HepG2 (cell line): ENCODE results near the gene SDC3. TPM values are rescaled to one million over a fixed set of nuclear protein-coding genes. Genes with fewer than 3 reads are reported as not detected.

ENCODE experiments used
- ATAC-seq: fragments of 200-7000 bp; cut with Tn5 transposase; 3 replicates; pipeline ENCODE4 v1.9.1; 2020; ENCODE audit warnings: mild to moderate bottlenecking, moderate library complexity
- BruUV-seq: library from RNA; stranded (reverse); fragments of 400-500 nt; replicated peaks from 2 replicates; lab custom pipeline; 2021; lab: Mats Ljungman, UMichigan
- CTCF ChIA-PET: fragments of 300-600 bp; formaldehyde crosslinking; extraction: SDS; loops from one replicate; lab custom pipeline; 2021; ENCODE audit warnings: low total read pairs, inconsistent platforms, low intra/inter-chr PET ratio; lab: Yijun Ruan, JAX
- POLR2A ChIA-PET: fragments of 350-600 bp; sonication (Branson Sonifier 250); formaldehyde crosslinking; loops from one replicate; lab custom pipeline; 2020; ENCODE audit warnings: antibody characterized with exemption, inconsistent platforms; lab: Yijun Ruan, JAX
- DNase-seq: peaks from one replicate; pipeline ENCODE4 v3.0.0-alpha.2; 2015; ENCODE audit warnings: low spot score
- FAIRE-seq: peaks from 3 replicates; lab custom pipeline; 2011; peaks lifted over from hg19 to GRCh38; lab: Jason Lieb, UNC
- H2AFZ ChIP-seq: one replicate; pipeline ENCODE4 v1.6.1; 2011; ENCODE audit warnings: low read length, inconsistent platforms
- H3K27ac ChIP-seq: fragments of 300-600 bp; 3 replicates; pipeline ENCODE4 v1.8.0; 2011; ENCODE audit warnings: mixed run types, mild to moderate bottlenecking, mixed read lengths, low read length, inconsistent platforms; ENCODE audit not compliant: insufficient read depth; ENCODE audit errors: extremely low read length
- H3K27me3 ChIP-seq, 2 experiments: fragments of 200-600 bp in 1 of 2; 2 replicates in 1 of 2; 3 replicates in 1 of 2; pipeline versions ENCODE4 v1.6.0 to v1.8.0; 2011; ENCODE audit warnings: low read length in 2 of 2, mild to moderate bottlenecking in 2 of 2, moderate library complexity in 2 of 2, inconsistent platforms in 1 of 2; ENCODE audit not compliant: insufficient read depth in 2 of 2, control insufficient read depth in 1 of 2
- H3K36me3 ChIP-seq, 2 experiments: fragments of 200-600 bp in 1 of 2; replicated peaks in 1 of 2; 2 replicates in 1 of 2; 3 replicates in 1 of 2; pipeline versions ENCODE4 v1.5.1 to v1.8.0; 2011; ENCODE audit warnings: low read length in 2 of 2, inconsistent platforms in 1 of 2; ENCODE audit not compliant: insufficient read depth in 2 of 2, control insufficient read depth in 1 of 2
- H3K4me1 ChIP-seq: 2 replicates; pipeline ENCODE4 v1.5.1; 2012; ENCODE audit warnings: low read length, inconsistent platforms; ENCODE audit not compliant: insufficient read depth
- H3K4me2 ChIP-seq: 2 replicates; pipeline ENCODE4 v1.6.0; 2011; ENCODE audit warnings: low read depth, low read length, inconsistent platforms
- H3K4me3 ChIP-seq, 3 experiments: fragments of 200-600 bp in 1 of 3; sonication (generic), shearing (Covaris generic) in 1 of 3; replicated peaks in 1 of 3; 2 replicates each; pipeline ENCODE4 v1.5.1; 2011 to 2016; ENCODE audit warnings: low read length in 3 of 3, inconsistent platforms in 2 of 3, low read depth in 2 of 3, mild to moderate bottlenecking in 2 of 3, control low read depth in 1 of 3, mixed read lengths in 1 of 3; ENCODE audit not compliant: insufficient read depth in 1 of 3
- H3K79me2 ChIP-seq: one replicate; pipeline ENCODE4 v1.6.1; 2011; ENCODE audit warnings: low read length, inconsistent platforms; ENCODE audit not compliant: insufficient read depth
- H3K9ac ChIP-seq: 2 replicates; pipeline ENCODE4 v1.6.0; 2011; ENCODE audit warnings: mild to moderate bottlenecking, low read depth, low read length, inconsistent platforms; ENCODE audit not compliant: insufficient read depth
- H3K9me3 ChIP-seq: 2 replicates; pipeline ENCODE4 v1.5.1; 2012; ENCODE audit warnings: mild to moderate bottlenecking, low read length
- H4K20me1 ChIP-seq: 2 replicates; pipeline ENCODE4 v1.6.0; 2011; ENCODE audit warnings: inconsistent platforms, mild to moderate bottlenecking, low read length, moderate library complexity; ENCODE audit not compliant: insufficient read depth
- ADNP ChIP-seq: sonication (generic); formaldehyde crosslinking; IDR thresholded peaks from 2 replicates; pipeline ENCODE4 v1.4.0; 2020; ENCODE audit warnings: missing genetic modification reagents
- ARHGAP35 ChIP-seq: sonication (generic); formaldehyde crosslinking; IDR thresholded peaks from 2 replicates; pipeline ENCODE4 v1.9.0; 2022; ENCODE audit warnings: mild to moderate bottlenecking, inconsistent platforms, moderate library complexity, missing genetic modification reagents, borderline replicate concordance
- GLMP ChIP-seq: sonication (generic); formaldehyde crosslinking; IDR thresholded peaks from 2 replicates; pipeline ENCODE4 v1.9.0; 2021; ENCODE audit warnings: missing genetic modification reagents, mild to moderate bottlenecking, borderline replicate concordance
- HNRNPUL1 ChIP-seq: fragments of 200-400 bp; formaldehyde crosslinking; IDR thresholded peaks from 2 replicates; pipeline ENCODE4 v1.6.1; 2017; ENCODE audit warnings: low read depth, mild to moderate bottlenecking, low read length, moderate library complexity
- RELA ChIP-seq: sonication (generic); formaldehyde crosslinking; IDR thresholded peaks from 2 replicates; pipeline ENCODE4 v1.4.0; 2020; ENCODE audit warnings: missing genetic modification reagents
- SATB2 ChIP-seq: sonication (generic); formaldehyde crosslinking; IDR thresholded peaks from 2 replicates; pipeline ENCODE4 v1.5.0; 2020; ENCODE audit warnings: missing genetic modification reagents
- SIN3A ChIP-seq: IDR thresholded peaks from 2 replicates; pipeline ENCODE4 v1.6.1; 2011; ENCODE audit warnings: low read depth, mild to moderate bottlenecking, control low read depth, low read length, borderline replicate concordance
- SP5 ChIP-seq: IDR thresholded peaks from 2 replicates; pipeline ENCODE4 v1.6.1; 2016; ENCODE audit warnings: low read depth, borderline replicate concordance
- ZFP36 ChIP-seq: fragments of 150-350 bp; IDR thresholded peaks from 2 replicates; pipeline ENCODE4 v1.6.1; 2018; ENCODE audit warnings: borderline replicate concordance, low read length, low read depth; ENCODE audit not compliant: partially characterized antibody
- ZKSCAN8 ChIP-seq: IDR thresholded peaks from 2 replicates; pipeline ENCODE4 v1.6.1; 2016; ENCODE audit warnings: borderline replicate concordance, missing genetic modification reagents, missing compliant biosample characterization
- ZNF275 ChIP-seq: sonication (generic); formaldehyde crosslinking; IDR thresholded peaks from 2 replicates; pipeline ENCODE4 v1.8.0; 2022; ENCODE audit warnings: missing genetic modification reagents, mild to moderate bottlenecking, inconsistent platforms, borderline replicate concordance
- ZNF414 ChIP-seq: sonication (generic); formaldehyde crosslinking; IDR thresholded peaks from 2 replicates; pipeline ENCODE4 v1.5.0; 2020; ENCODE audit warnings: missing genetic modification reagents
- ZNF460 ChIP-seq: sonication (generic); formaldehyde crosslinking; IDR thresholded peaks from 2 replicates; pipeline ENCODE4 v1.5.1; 2020; ENCODE audit warnings: missing genetic modification reagents, mild to moderate bottlenecking, borderline replicate concordance
- ZNF615 ChIP-seq: sonication (generic); formaldehyde crosslinking; IDR thresholded peaks from 2 replicates; pipeline ENCODE4 v1.5.0; 2020; ENCODE audit warnings: mild to moderate bottlenecking, missing genetic modification reagents, borderline replicate concordance
- ZNF652 ChIP-seq: IDR thresholded peaks from 2 replicates; pipeline ENCODE4 v1.6.1; 2016; ENCODE audit warnings: low read depth, borderline replicate concordance
- ZNF761 ChIP-seq: sonication (generic); formaldehyde crosslinking; conservative IDR thresholded peaks from 2 replicates; pipeline ENCODE4 v1.4.0; 2020; ENCODE audit warnings: mild to moderate bottlenecking, missing genetic modification reagents
- ZSCAN9 ChIP-seq: IDR thresholded peaks from 2 replicates; pipeline ENCODE4 v1.6.1; 2016; ENCODE audit warnings: borderline replicate concordance
- WGBS: methylation state at CpG from one replicate; pipeline ENCODE4 v1.1.6; 2017; ENCODE audit warnings: low lambda C conversion rate; 5-methylcytosine and 5-hydroxymethylcytosine counted together
- in situ Hi-C: cut with HindIII; loops from 2 replicates; pipeline ENCODE4 v1.10.0; 2017; ENCODE audit warnings: low pct_unique_long_range_greater_than_20kb; ENCODE audit not compliant: extremely low pct_ligation_motif_present
- intact Hi-C: fragments of 100-400 bp; cut with micrococcal nuclease; formaldehyde crosslinking; loops from one replicate; pipeline ENCODE4 v1.10.0; 2022; ENCODE audit not compliant: unreplicated experiment
- polyA plus RNA-seq, 8 experiments: library from polyadenylated mRNA; depleted of rRNA in 3 of 8; stranded (reverse) in 7 of 8; unstranded in 1 of 8; fragments of >200 nt; fragmentation: Illumina TruSeq in 4 of 8; extraction: Trizol in 4 of 8; gene quantifications; 2 replicates each; pipeline versions ENCODE4 v1.2.1 to v1.2.3, GENCODE V29; 2011 to 2016; ENCODE audit warnings: low read depth in 4 of 8, missing spikeins in 1 of 8, mixed read lengths in 1 of 8; ENCODE audit not compliant: insufficient read depth in 1 of 8
- total RNA-seq, 5 experiments: library from RNA; depleted of rRNA; stranded (reverse); fragments of >200 nt; fragmentation: Illumina TruSeq; extraction: Trizol; gene quantifications; 2 replicates each; pipeline ENCODE4 v1.2.3, GENCODE V29; 2016; ENCODE audit warnings: low read depth in 1 of 5

SDC3 gene
- total and polyA plus RNA-seq, 2 of the 13 experiments (the other 11 are each of a cell fraction or from before 2014, with no cell fraction given) = 0.49 to 0.84 TPM

GRCh38 chr1:30896905-30897304 is 11.7 kb downstream of the SDC3 start:
- Histone ChIP-seq H3K79me2 (no peaks in the 10 kb centered on the region), H2AFZ (no peak overlapping the region), H3K4me2 (no peak overlapping the region), H3K9me3 (no peaks in the 10 kb centered on the region), H3K27me3 (peaks cover 2 to 4% of the 10 kb centered on the region in 2 experiments; a peak in 2 of 5 replicates), H3K36me3 (no peaks in the 10 kb centered on the region), H3K27ac (no peak overlapping the region)
- intact Hi-C loops = no loop called here
- ChIA-PET POLR2A (no interaction called here), CTCF (no interaction called here)
- 29% methylated on average over 2 of the region's 2 CpGs for WGBS
- FAIRE-seq (no peak), ATAC-seq (no peak), DNase-seq (no peak)
- BruUV-seq = no TSS peak
- TF ChIP-seq ZSCAN9 (CRISPR knock-in tag) (no peak), GLMP (CRISPR knock-in tag) (no peak), ZNF761 (no peak), ARHGAP35 (CRISPR knock-in tag) (no peak), RELA (CRISPR knock-in tag) (no peak), ADNP (CRISPR knock-in tag) (no peak), ZKSCAN8 (CRISPR knock-in tag) (no peak), SP5 (CRISPR knock-in tag) (no peak), ZNF460 (no peak), SIN3A (no peak), ZNF652 (no peak), ZNF414 (CRISPR knock-in tag) (no peak), HNRNPUL1 (no peak), ZNF615 (CRISPR knock-in tag) (no peak), ZNF275 (CRISPR knock-in tag) (no peak), ZFP36 (no peak), SATB2 (CRISPR knock-in tag) (no peak)
- TF ChIP-seq, all 625 proteins: peak for 0
- Histone ChIP-seq H4K20me1 (no peaks in the 10 kb centered on the region), H3K4me3 (no peak overlapping the region), H3K4me1 (peaks cover 22% of the 10 kb centered on the region), H3K9ac (no peak overlapping the region)
- in situ Hi-C loops = no loop called here
